GM19468 (cell line): ENCODE measurements around the gene TTC33.
A peak's percentile ranks its signal among the peaks of the same experiment; 100 is the strongest.

Experiments
- ATAC-seq: cut with Tn5 transposase; IDR thresholded peaks from one replicate; pipeline ENCODE4 v1.9.1; 2021; ENCODE audit warnings: mild to moderate bottlenecking, moderate library complexity, moderate number of reproducible peaks; ENCODE audit not compliant: unreplicated experiment; ENCODE audit errors: extremely low read depth

Gene TTC33

GRCh38 chr5:40780858-40781257 lies 25.1 kb upstream of the TTC33 start:
- no peak for ATAC-seq

GRCh38 chr5:40780199-40780598 lies 24.4 kb upstream of the TTC33 start:
- ATAC-seq, result no peak

GRCh38 chr5:40779561-40779960 lies 23.8 kb upstream of the TTC33 start:
- ATAC-seq, result no peak

- no peak for ATAC-seq
These were observed 22.4 kb upstream of the TTC33 start for GRCh38 chr5:40778133-40778532.

GRCh38 chr5:40776658-40776977 lies 20.9 kb upstream of the TTC33 start:
- ATAC-seq, result no peak

- ATAC-seq, result no peak
These were observed 20.3 kb upstream of the TTC33 start for GRCh38 chr5:40775846-40776657.

GRCh38 chr5:40775085-40775845 lies 19.5 kb upstream of the TTC33 start:
- ATAC-seq, result no peak

- ATAC-seq, result no peak
These were observed 18.9 kb upstream of the TTC33 start for GRCh38 chr5:40774623-40775022.

- no peak for ATAC-seq
These were observed 15.0 kb upstream of the TTC33 start for GRCh38 chr5:40770764-40771163.

GRCh38 chr5:40762705-40763104 lies 6.9 kb upstream of the TTC33 start:
- no peak for ATAC-seq

GRCh38 chr5:40757400-40757799 lies 1.6 kb upstream of the TTC33 start:
- no peak for ATAC-seq

GRCh38 chr5:40755093-40755406 lies 711 bp downstream of the TTC33 start:
- ATAC-seq, result peak; percentile 56

GRCh38 chr5:40754381-40755092 lies 1.2 kb downstream of the TTC33 start:
- peak; percentile 2 for ATAC-seq

- no peak for ATAC-seq
These were observed 9.1 kb downstream of the TTC33 start for GRCh38 chr5:40746703-40747102.

- no peak for ATAC-seq
These were observed 12.0 kb downstream of the TTC33 start for GRCh38 chr5:40743771-40744170.

GRCh38 chr5:40738502-40738901 lies 17.3 kb downstream of the TTC33 start:
- no peak for ATAC-seq

GRCh38 chr5:40736103-40736875 lies 19.5 kb downstream of the TTC33 start:
- ATAC-seq, result no peak

- ATAC-seq, result no peak
These were observed 20.2 kb downstream of the TTC33 start for GRCh38 chr5:40735609-40736008.

- ATAC-seq, result no peak
These were observed 20.8 kb downstream of the TTC33 start for GRCh38 chr5:40734986-40735385.

GRCh38 chr5:40733879-40734563 lies 21.7 kb downstream of the TTC33 start:
- ATAC-seq, result no peak
